GM12801 (cell line): ENCODE data around the gene CCNY.

ENCODE experiments used
- CTCF ChIP-seq: IDR thresholded peaks from one replicate; pipeline ENCODE4 v1.5.1; 2011; ENCODE audit warnings: control low read depth; ENCODE audit not compliant: insufficient read length; ENCODE audit errors: extremely low read depth

The CCNY gene

GRCh38 chr10:35460852-35461460 is 124.6 kb downstream of the CCNY start:
- no peak for TF ChIP-seq CTCF

GRCh38 chr10:35462491-35462934 is 126.2 kb downstream of the CCNY start:
- no peak for TF ChIP-seq CTCF

GRCh38 chr10:35463105-35463867 is 127.0 kb downstream of the CCNY start:
- no peak for TF ChIP-seq CTCF

- no peak for TF ChIP-seq CTCF
Measured at GRCh38 chr10:35463878-35464277, 127.6 kb downstream of the CCNY start.

GRCh38 chr10:35464825-35465456 is 128.6 kb downstream of the CCNY start:
- no peak for TF ChIP-seq CTCF

- TF ChIP-seq CTCF, result no peak
Measured at GRCh38 chr10:35465673-35466072, 129.4 kb downstream of the CCNY start.

- TF ChIP-seq CTCF, result no peak
Measured at GRCh38 chr10:35466170-35466569, 129.9 kb downstream of the CCNY start.
